HG03520 (cell line): Measurements from ENCODE around the gene ZDHHC12.

Source experiments
- ATAC-seq: cut with Tn5 transposase; IDR thresholded peaks from one replicate; pipeline ENCODE4 v1.9.1; 2021; ENCODE audit warnings: mild to moderate bottlenecking, moderate library complexity; ENCODE audit not compliant: unreplicated experiment

Gene ZDHHC12

DNA sequence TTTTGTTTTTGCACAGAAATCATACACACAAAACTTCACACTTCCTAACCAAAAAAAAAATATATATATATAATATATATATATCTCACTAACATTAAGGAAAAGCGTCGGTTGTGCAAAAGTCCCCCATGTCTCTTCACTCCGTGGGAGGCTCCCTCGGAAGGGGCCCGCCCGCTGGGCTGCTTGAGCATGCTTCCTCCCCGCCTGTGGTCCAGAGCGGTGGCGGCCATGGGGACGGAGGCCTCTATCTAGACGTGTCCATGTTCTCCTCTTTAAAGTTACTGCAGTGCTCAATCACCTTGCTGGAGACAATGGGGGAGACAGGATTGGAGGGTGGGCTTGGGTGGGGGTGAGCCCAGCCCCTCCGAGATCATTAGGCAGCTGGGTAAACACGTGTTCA is 7.2 kb upstream of the ZDHHC12 start:
- no peak for ATAC-seq

DNA sequence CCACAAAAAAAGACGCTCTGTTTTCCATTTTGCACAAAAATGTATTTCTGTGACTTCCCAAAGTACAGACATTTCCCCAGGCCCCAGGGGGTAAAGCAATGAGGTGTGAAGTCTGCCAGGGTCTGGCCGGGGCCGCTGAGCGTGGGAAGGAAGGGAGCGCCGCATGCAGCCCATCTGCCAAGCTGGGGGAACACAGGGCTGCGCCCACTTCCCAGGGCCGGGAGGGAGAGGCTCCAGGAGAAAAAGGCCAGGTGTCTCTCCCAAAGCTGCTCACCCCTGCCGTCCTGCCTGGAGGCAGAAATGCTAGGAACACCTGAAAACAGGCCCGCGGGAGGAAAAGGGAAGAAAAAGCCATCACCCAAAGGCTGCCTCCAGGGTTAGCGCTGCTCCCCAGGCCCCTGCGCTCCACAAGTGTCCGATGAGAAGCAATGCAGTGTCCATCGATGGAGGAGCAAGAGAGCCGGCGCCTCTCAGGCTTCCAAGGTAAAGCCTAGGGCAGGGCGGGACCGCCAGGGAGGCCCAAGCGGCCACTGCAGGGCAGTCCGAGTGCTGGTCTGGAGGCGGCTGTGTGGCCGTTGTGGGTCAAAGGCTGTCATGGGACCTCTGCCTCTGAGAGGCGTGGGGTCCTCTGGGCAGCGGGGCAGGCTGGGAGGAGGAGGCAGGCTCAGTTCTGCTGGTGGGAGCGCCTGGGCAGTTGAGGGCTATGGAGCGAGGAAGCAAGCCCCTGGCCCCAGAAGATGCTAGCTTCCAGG is 6.0 kb upstream of the ZDHHC12 start:
- no peak for ATAC-seq

DNA sequence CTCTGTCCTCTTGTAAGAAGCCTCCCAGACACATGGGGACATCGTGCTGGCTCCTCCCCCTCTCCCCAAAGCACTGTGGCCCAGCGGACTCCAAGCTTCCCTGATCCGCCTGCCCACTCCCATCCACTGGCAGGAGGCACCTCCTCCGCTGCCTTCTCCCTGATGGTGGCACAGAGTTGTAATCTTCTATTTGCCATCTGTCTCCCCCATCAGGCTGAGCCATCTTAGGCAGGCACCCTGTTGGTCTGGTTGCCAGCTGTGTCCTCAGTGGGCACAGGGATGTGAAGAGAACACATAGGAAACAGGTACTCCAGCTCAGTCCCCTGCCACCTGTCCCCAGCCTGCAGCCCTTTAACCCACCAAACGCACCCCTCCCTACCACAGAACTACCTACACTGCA is 5.4 kb upstream of the ZDHHC12 start:
- no peak for ATAC-seq

DNA sequence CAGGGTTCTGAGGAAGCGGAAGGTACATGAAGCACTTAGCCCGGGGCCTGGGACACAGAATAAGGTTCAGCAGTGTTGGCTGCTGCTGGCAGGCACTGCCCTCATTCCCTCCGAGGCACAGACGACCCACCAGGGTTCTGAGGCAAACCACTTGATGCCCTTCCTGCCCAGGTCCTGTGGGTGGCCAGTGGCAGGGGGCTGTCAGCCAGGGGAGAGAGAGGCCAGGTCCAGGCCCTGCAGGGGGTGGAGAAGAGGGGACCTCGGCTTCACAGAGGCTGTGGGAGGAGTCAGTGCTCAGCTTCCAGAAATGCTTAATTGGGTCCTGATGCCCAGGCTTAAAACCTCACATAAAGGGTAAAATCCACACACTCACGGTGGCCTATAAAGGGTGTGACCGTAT is 4.4 kb upstream of the ZDHHC12 start:
- no peak for ATAC-seq

DNA sequence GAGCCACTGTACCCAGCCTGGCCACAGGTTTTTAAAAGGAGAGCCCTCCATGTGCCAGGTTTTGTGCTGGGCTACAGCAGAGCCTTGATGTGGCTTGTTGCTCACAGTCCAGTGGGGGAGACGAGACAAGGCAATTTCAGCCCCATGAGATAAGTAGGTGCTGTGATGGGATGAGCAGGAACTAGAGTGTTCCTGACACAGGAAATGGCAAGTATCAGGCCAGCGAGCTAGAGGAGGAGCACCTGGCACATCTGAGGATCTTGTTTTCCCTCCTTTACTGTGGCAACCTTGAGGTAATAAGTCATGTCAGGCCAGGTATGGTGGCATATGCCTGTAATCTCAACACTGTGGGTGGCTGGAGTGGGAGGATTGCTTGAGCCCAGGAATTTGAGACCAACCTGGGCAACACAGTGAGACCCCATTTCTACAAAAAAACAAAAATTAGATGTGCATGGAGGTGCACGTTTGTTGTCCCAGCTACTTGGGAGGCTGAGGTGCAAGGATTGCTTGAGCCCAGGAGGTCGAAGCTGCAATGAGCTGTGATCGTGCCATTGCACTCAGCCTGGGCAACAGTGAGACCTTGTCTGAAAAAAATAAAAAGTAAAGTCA is 3.8 kb upstream of the ZDHHC12 start:
- ATAC-seq = no peak

DNA sequence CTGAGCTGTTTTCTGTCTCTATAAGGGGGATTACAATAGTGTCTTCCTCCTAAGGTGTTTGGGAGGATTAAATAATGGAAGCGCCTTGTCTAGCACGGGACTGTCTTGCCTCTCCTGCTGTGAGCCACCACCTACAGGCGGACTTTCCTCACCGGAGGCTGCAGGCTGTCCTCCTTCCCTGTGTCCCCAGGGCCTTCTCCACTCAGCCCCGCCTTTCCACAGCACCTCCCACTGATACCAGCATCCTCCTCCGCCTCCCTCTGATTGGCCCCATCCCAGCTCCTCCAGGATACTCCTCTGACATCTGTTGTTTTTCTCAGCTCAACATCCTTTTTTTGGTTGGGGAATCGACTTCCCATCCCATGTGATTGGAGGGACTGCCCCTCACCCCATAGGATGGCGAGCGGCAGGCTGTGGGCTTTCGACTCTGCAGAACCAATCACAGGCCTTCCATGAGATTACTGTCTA is 851 bp upstream of the ZDHHC12 start:
- no peak for ATAC-seq

DNA sequence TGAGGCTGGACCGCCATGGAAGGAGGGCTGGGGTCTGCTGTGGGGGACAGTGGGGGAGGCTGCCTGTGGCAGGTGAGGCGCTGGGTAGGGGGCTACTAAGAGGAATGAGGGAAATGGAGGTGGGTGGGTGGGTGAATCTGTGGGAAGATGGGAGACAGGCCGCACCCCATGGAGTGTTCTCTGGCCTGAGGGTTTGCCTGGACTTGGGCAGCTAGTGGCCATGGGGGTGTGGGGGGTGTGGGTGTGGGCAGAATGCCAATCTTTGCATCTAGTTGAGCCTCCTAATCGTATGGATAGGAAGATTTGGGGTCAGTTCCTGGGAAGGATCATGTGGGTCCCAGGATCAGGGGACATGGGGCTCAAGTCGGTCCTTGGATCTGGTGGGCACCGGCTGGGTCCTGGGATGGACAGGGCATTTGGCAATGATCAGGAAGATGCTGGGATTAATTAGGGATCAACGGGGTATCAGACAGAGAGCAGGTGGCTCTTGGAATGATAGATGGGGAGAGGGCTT is 518 bp downstream of the ZDHHC12 start:
- no peak for ATAC-seq

DNA sequence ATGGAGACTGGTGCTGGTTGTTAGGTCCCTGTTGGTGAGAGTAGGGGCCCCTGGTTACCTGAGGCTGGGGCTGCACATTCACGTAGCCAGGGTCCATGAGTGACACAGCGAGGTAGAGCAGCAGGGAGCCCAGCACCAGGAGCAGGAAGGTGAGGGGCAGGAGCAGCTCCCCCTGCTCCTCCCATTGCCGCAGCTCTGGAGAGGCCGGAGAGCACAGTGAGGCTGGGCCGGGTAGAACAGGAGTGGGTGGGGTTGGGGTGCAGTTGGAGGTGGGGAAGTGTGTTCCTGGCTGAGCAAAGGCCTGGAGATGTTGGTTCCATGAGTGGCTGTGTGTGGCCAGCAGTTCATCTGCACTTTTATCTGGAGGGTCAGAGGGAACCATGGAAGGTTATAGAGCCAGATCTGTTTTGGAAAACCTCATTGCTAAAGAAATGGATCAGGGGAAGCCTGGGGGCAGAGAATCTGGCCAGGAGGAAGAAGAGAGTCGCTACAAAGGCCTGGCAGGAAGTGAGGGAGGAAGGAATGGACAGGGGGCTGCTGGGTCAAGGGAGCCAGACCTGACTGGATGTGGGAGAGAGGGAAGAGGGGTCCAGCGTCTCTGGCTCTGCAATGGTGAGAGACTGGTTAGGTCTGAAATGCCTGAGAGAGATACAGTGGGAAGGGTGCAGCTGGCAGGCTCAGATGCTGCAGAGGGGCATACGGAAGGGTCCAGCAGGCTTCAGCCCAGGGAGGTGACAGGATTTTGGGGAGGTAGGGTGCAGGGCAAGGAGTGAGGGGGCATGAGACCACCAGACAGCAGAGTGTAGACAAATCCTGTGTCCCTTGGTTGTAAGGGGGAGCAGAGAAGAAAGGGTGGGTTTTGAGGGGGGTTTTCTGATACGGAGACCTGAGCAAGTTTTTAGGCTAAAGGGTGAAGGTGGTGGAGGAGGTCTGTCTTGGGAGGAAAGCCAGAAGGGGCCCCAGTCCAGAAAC is 1.3 kb downstream of the ZDHHC12 start:
- ATAC-seq = no peak

DNA sequence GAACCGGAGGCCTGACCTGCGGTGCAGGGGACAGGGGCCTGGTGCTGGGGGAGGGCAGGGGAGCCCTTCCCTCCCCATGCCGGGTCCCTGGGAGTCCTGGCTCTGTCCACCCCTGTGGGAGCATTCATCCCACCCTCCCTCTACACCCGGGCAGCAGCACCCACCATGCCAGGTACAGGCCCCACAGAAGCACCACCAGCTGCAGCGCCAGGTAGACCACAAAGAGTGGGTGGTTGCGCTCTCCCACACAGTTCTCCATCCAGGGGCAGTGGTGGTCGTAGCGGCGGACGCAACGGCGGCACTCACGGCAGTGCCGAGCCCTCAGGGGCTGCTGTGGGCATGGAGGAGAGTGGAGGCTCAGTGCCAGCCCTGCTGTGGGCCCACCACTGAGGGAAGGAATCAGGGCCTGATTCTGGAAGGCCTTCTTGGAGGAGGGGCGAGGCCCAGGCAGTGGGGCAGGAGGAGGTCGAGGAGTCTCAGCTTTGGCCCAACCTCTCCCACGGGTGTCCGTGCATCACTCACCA is 2.4 kb downstream of the ZDHHC12 start:
- no peak for ATAC-seq

DNA sequence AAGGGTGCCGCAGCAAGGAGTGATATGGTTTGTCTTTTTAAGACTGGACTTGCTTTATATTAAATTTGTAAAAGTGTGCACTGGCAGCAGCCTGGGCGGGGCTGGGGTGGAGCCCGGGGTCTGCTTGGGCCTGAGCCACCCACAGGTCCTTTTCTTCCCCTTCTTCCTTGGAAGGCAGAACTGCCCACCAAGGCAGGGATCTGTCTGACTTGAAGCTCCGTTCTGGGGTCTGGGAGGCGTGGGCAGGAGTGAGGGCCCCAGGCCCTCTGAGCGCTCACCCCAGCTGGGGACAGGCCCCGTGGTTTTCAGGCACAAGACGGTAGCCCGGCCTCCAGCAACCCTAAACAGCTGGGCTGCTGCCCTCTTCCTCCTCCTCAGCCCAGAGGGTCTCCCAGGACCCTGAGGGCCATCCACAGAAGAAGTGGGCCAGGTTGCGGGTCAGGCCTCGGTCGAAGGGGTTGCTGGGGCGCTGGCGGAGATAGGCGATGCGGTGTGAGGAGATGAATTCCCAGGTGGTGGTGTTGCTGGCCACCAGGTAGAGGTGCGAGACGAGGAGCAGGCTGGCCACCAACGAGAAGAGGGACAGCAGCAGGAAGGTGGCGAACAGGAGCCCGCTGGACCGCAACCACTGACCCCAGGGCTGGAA is 3.0 kb downstream of the ZDHHC12 start:
- no peak for ATAC-seq

DNA sequence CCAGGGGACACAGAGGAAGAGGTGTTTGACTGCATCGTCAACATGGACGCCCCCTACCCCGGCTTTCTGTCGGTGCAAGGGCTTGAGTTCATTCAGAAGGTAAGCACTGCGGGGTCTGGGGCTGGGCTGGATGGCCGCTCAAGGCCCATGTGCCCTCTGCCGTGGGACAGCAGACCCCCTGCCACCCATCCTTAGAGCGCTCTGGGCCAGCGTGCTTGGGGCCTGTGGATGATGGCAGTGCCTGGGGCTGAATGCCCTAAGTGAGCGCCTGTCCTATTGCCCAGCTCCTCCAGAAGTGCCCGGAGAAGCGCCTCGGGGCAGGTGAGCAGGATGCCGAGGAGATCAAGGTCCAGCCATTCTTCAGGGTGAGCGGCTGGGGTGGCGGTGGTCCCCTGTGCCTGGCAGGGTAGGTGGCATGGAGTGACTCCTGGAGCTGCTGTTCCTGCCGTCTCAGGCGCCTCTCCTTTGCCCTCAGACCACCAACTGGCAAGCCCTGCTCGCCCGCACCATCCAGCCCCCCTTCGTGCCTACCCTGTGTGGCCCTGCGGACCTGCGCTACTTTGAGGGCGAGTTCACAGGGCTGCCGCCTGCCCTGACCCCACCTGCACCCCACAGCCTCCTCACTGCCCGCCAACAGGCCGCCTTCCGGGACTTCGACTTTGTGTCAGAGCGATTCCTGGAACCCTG is 3.9 kb downstream of the ZDHHC12 start:
- no peak for ATAC-seq

DNA sequence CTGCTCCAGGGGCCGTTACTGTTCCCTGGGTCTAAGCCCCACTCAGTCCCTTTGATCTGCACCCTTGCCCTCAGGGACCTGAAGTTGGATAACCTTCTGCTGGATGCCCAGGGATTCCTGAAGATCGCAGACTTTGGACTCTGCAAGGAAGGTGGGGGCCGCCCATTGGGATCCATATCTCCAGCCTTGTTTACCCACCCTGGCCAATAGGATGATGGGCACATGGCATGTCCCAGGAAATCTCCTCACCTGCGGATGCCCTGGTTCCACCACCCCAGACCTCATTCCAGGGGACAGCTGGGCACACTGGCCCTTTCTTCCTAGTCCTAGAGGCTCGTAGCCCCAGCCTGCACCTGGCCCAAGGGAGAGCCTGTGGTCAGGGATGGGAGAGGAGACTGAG is 5.5 kb downstream of the ZDHHC12 start:
- no peak for ATAC-seq

DNA sequence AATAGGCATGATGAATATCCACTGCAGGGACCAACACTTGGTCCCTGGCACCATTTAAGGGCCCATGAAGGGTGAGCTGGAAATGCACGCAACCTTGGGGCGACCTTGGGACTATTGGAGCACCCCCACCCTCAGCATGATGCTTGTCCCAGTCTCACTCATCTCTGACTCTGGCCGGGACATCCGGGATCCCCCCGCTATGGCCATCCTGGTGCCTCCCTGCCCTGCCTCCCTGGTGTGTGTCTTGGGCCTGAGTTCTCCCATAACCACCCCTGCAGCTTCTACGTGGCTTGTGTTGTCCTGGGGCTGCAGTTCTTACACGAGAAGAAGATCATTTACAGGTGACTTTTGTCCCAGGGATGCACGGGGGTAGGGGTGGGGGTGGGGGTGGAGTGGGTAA is 5.9 kb downstream of the ZDHHC12 start:
- no peak for ATAC-seq

DNA sequence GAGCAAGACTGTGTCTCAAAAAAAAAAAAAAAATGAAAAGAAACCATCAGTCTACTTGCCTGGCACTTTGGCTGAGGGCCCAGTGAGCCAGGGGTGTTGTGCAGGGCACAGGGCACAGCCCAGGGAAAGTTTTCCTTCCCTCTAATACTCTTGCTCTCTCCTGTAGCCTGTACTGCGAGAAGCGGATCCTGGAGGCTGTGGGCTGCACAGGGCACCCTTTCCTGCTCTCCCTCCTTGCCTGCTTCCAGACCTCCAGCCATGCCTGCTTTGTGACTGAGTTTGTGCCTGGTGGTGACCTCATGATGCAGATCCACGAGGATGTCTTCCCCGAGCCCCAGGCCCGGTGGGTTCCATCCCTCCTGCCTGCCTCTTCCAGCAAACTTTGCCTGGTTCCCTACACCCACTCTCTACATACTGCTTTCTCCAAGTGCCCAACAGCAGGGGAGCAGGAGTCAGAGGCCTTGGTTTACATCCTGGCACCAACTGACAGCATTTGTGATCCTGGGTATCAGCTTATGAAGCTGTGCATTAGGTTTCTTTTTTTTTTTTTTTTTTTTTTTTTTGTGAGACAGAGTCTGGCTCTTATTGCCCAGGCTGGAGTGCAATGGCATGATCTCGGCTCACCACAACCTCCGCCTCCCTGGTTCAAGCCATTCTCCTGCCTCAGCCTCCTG is 7.2 kb downstream of the ZDHHC12 start:
- no peak for ATAC-seq

DNA sequence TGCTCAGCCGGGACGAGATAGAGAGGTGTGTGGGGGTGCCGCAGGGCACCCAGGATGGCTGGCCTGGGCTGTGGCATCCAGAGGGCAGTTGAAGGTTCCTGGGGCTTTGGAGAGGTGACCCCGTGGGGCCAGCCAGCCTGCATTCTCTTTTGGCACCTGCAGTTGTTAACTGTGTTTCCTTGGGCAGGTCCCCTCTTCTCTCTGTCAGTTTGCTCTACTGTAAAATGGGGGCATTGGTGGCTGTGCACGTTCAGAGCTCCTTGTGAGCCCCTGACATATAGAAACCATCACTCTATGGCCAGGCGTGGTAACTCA is 8.5 kb downstream of the ZDHHC12 start:
- no peak for ATAC-seq

DNA sequence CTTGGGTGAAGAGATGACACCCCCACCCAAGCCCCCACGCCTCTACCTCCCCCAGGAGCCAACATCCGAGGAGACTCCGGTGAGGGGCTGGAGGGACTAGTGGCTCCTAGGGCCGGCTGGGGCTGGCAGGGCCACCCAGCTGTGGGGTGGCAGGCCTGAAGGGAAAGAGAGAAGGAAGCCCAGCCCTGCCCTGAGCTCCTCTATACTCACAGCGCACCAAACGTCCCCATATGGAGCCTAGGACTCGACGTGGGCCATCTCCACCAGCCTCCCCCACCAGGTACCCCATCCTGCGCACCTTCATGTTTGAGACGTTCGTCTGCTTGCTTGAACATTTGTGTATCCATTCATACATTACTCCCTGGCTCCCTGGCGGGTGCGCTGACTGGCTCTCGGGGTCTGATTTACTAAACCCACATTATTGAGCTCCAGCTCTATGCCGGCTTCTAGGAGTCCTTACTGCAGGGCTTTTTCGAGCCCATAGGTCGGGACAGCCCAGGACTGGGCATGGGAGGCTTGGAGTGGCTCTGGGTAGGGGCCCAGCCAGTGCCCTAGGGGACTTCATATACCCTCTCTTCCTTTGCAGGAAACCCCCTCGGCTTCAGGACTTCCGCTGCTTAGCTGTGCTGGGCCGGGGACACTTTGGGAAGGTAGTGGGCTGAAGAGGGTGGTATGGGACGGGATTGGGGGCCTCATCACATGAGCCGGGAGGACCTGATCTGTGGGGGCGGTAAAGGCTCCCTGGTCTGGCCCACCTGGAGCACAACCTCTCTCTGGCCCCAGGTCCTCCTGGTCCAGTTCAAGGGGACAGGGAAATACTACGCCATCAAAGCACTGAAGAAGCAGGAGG is 9.1 kb downstream of the ZDHHC12 start:
- ATAC-seq = no peak

DNA sequence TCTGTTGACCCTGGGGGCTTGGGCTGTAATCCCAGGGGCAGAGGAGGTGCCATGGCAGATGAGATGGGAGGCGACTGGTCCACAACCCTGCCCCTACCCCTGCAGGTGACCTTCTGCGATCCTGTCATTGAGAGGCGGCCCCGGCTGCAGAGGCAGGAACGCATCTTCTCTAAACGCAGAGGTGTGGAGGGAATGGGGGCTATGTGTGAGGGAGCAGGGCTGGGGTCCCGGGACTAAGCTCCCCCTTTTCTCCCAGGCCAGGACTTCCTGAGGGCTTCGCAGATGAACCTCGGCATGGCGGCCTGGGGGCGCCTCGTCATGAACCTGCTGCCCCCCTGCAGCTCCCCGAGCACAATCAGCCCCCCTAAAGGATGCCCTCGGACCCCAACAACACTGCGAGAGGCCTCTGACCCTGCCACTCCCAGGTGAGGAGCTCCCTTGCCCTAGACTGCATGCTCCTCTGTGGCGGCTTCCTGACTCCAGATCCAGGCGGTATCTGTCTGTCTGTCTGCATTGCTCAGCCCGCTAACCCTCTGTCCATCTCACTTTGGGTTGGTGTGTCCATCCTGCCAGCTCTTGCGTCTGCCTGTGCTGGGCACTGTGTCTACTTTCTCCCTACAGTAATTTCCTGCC is 9.9 kb downstream of the ZDHHC12 start:
- ATAC-seq = no peak

DNA sequence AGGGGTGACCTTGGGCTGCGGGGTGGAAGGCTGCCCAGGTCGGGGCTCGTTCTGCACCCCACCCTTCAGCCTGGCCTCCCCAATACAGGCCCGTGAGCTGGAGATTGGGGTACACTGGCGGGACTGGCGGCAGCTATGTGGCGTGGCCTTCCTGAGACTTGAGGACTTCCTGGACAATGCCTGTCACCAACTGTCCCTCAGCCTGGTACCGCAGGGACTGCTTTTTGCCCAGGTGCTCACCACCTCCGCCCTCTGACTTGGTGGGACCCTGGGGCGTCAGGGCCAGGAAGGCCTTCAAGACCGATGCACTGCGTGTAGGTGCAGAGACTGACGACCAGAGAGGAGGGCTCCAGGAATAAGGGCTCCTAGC is 10.5 kb downstream of the ZDHHC12 start:
- ATAC-seq = no peak
